SU-DHL-6 (cell line): ENCODE measurements around the gene CLCN4.

Experiments
- EZH2phosphoT487 ChIP-seq: fragments of 200-600 bp; sonication (generic), shearing (Covaris generic); conservative IDR thresholded peaks from 2 replicates; pipeline ENCODE4 v1.6.1; 2018; ENCODE audit warnings: mild to moderate bottlenecking, antibody characterized with exemption, low read length, moderate library complexity, mixed read lengths
- TF ChIP-seq, protein P1 (sequence below): fragments of 200-600 bp; sonication (generic); IDR thresholded peaks from one replicate; pipeline ENCODE4 v1.5.1; 2017; ENCODE audit warnings: antibody characterized with exemption, mild to moderate bottlenecking, low read length, moderate library complexity; ENCODE audit not compliant: insufficient read depth, poor library complexity, severe bottlenecking

DNA sequence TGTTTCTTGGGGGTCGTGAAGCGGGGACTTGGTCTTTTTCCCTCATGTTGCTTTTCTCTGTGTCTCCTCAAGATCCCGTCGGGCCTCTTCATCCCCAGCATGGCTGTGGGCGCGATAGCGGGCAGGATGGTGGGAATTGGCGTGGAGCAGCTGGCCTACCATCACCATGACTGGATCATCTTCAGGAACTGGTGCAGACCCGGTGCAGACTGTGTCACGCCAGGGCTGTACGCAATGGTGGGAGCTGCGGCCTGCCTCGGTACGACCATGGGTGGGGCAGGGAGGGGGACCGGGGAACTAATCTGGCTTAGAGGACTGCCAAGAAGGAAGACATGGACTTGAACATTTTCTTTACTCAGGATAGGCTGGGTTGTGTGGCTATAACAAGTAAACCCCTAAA lies 55.6 kb downstream of the CLCN4 start:
- TF ChIP-seq, protein P1, sequence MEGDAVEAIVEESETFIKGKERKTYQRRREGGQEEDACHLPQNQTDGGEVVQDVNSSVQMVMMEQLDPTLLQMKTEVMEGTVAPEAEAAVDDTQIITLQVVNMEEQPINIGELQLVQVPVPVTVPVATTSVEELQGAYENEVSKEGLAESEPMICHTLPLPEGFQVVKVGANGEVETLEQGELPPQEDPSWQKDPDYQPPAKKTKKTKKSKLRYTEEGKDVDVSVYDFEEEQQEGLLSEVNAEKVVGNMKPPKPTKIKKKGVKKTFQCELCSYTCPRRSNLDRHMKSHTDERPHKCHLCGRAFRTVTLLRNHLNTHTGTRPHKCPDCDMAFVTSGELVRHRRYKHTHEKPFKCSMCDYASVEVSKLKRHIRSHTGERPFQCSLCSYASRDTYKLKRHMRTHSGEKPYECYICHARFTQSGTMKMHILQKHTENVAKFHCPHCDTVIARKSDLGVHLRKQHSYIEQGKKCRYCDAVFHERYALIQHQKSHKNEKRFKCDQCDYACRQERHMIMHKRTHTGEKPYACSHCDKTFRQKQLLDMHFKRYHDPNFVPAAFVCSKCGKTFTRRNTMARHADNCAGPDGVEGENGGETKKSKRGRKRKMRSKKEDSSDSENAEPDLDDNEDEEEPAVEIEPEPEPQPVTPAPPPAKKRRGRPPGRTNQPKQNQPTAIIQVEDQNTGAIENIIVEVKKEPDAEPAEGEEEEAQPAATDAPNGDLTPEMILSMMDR, result no peak
- no peak for TF ChIP-seq EZH2phosphoT487
